ENCODE data around the gene AHCYL1. TPM values are rescaled to one million over a fixed set of nuclear protein-coding genes. Genes with fewer than 3 reads are reported as not detected.

The AHCYL1 gene
- 30.9 and 32.7 TPM in 2 replicates for total RNA-seq

DNA sequence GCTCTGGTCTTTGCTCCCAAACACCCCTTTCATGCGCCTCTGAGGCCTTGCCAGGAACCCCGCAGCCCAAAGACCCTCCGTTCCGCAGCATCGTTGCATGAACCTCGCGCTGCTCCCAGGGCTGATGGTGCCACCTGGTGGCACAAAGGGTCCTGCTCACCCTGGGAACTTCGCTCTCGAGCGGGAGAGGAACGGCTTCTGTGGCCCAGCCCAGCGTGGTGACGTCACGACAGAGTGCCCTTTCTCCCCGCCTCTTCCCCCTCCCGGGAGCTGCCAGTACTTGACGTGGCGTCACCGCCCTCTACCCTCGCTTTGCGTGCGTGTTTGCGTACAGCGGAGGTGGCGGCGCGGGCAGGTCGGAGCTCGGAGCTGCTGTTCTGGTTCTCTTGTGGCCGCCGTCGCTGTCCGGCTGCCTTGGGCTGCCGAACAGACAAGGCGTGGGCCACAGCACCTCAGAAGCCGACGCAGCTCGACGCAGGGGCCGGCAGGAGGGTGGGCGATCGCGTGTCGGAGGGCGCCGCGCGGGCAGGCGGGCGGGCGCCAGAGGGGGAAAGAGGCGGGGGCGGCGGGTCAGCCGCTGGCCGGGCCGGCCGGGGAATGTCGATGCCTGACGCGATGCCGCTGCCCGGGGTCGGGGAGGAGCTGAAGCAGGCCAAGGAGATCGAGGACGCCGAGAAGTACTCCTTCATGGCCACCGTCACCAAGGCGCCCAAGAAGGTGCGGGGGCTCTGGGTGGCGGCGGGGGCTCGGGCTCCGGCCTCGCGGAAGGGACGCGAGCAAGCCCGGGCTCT, at the start of gene AHCYL1:
AHCYL1 (plus strand) TSS at position 310 of the 791 bp plus-strand sequence; CDS start at position 598, 288 bp downstream.

DNA sequence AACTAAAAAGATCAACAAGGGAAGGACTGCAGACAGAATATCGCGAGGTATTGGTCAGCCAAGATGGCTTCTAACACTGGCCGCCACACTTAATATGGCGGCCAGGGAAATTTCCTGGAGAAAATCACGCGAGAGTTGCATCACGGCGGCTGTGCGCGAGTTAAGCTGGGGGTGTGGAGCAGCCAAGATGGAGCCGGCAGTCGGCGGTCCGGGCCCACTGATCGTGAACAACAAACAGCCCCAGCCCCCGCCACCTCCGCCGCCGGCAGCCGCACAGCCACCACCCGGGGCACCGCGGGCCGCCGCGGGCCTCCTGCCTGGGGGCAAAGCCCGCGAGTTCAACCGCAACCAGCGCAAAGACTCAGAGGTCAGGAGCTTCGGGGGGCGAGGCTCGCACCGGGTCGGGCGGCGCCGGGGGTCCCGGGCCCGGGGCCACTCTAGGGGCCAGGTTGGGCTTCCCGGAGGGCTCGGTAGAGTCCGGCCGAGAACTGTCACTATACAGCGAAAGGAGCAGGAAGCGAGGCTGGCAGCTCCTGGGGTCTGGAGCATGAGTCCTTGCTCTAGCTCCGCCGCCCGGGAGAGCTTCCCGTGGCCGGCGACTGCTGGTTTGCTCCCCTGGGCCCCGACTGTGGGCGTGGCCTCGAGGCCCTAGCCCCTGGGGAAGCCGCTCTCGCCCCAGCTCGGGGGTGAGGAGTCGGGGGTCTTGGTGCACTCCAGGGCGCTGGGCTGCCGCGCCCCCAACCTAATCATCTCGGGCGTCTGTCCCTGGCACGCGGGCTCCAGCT, 50.1 kb downstream of the AHCYL1 start, which contains the start of gene STRIP1:
STRIP1 (plus strand) TSS at position 174 of the 785 bp plus-strand sequence; CDS start at position 188, 14 bp downstream.

DNA sequence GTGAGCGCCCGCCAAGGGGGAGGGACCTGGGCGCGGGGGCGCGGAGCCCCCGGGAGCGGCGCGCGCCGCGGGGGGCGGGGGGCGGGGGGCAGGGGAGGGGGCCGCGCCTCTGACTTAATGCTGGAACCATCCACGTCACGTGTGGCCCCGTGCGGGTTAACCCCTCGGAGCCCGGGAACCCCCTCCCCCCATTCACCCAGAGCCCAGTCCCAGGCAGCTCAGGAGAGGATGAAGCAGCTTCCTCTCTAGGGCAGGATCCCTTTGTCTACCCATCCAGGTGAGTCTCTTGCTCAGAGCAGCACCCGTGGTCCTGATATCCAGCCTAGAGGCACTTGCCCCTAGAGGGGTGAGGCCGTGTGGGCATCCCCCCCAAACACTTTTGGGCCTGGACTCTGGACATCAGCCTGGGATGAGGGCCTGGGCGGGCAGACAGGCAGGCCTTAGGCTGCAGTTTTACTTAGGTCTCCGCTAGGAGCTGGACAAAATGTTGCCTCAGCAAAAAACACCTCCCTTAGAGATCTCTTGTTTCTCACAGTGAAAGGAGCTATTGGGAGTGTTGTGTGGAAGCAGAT, 86.2 kb downstream of the AHCYL1 start, which contains the start of gene ALX3:
ALX3 (minus strand) TSS at position 2 of the 572 bp plus-strand sequence. CDS start 60 bp downstream, outside the sequence.

Other genes starting within 250 kb of the AHCYL1 start
- gene GSTM3, start 243.7 kb upstream of the AHCYL1 start, total RNA-seq: 33.5 and 34.1 TPM in 2 replicates
- not detected in 2 replicates for gene EPS8L3, start 220.8 kb upstream of the AHCYL1 start, total RNA-seq
- 53.4 and 87.2 TPM in 2 replicates for gene CSF1, start 73.9 kb upstream of the AHCYL1 start, total RNA-seq
- 17.1 and 18.8 TPM in 2 replicates for gene STRIP1, start 49.9 kb downstream of the AHCYL1 start, total RNA-seq
- not detected in 2 replicates for gene ALX3, start 85.9 kb downstream of the AHCYL1 start, total RNA-seq
- not detected in 2 replicates for gene UBL4B, start 127.7 kb downstream of the AHCYL1 start, total RNA-seq
- under 0.01 TPM in 1 of 2 replicates, not detected in the other for gene SLC6A17, start 165.7 kb downstream of the AHCYL1 start, total RNA-seq
- 2.5 and 3.4 TPM in 2 replicates for gene KCNC4, start 225.5 kb downstream of the AHCYL1 start, total RNA-seq